HFF-Myc (cell line): ENCODE data around the gene ZNF473.

Source experiments
- DNase-seq: peaks from one replicate; pipeline ENCODE4 v3.0.0-alpha.2; 2011; ENCODE audit warnings: low read depth; ENCODE audit errors: extremely low read depth
- H3K4me3 ChIP-seq: replicated peaks from 2 replicates; pipeline ENCODE4 v1.5.1; 2011; ENCODE audit warnings: low read depth, mild to moderate bottlenecking, control low read depth, low read length
- TF ChIP-seq, protein P1 (sequence below): IDR thresholded peaks from 2 replicates; pipeline ENCODE4 v1.5.1; 2012; ENCODE audit warnings: mild to moderate bottlenecking, low read depth, low read length, control low read depth; ENCODE audit errors: missing control alignments

Gene ZNF473

DNA sequence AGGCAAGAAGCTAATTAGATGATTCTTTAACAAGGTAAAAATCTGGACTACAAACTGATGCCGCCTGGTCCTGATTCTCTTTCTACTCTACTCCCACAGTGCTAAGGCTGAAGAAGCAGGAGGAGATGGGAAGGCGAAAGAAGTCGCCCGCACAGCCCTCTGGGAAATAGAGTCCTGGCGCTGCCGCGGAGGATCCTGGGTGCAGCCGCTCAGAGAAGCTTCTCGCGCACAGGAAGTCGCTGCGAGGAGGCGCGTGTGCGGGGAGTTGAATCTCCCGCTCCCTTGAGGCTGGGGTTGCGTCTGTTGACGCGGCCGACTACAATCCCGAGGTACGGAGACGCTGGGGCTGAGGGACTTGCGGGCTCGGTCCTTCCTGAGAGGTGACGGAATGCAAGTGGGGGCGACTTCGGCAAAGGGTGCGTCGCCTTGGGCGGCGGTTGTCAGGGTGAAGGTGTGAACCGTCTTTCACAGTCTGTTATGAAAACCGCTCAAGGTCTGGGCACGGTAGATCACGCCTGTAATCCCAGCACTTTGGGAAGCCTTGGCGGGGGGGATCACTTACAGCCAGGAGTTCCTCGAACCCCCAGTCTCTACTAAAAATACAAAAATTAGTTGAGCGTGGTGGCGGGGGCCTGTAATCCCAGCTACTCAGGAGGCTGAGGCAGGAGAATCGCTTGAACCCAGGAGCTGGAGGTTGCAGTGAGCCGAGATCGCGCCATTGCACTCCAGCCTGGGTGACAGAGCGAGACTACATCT is at the start of gene ZNF473:
Gene ZNF473 (plus strand): TSS at position 212 of the 756 bp plus-strand sequence. CDS start 5,078 bp downstream, outside the sequence.
- TF ChIP-seq, protein P1, sequence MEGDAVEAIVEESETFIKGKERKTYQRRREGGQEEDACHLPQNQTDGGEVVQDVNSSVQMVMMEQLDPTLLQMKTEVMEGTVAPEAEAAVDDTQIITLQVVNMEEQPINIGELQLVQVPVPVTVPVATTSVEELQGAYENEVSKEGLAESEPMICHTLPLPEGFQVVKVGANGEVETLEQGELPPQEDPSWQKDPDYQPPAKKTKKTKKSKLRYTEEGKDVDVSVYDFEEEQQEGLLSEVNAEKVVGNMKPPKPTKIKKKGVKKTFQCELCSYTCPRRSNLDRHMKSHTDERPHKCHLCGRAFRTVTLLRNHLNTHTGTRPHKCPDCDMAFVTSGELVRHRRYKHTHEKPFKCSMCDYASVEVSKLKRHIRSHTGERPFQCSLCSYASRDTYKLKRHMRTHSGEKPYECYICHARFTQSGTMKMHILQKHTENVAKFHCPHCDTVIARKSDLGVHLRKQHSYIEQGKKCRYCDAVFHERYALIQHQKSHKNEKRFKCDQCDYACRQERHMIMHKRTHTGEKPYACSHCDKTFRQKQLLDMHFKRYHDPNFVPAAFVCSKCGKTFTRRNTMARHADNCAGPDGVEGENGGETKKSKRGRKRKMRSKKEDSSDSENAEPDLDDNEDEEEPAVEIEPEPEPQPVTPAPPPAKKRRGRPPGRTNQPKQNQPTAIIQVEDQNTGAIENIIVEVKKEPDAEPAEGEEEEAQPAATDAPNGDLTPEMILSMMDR = no peak
- no peak for DNase-seq
- H3K4me3 ChIP-seq = peak within 1 kb of the TSS; percentile 93

DNA sequence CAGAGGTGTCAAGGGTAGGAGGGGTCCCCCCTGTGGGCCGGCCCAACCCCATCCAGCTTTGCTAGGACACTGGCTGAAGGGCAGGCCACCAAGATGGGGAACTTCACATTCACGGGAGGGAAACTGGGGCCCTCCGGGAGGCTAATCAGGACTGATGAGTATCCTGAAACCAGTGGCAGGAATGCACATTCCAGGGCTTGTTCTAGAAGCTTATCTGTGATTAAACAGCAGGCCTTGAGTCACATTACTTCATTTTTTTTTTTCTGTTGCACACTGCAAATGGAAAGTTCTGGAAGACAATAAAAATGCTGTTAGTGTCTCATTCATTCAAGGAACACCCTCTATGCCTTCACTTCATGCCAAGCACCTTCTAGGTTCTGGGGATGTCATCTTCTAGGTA is 49.3 kb upstream of the ZNF473 start:
- TF ChIP-seq, protein P1 = no peak
- no peak for DNase-seq

DNA sequence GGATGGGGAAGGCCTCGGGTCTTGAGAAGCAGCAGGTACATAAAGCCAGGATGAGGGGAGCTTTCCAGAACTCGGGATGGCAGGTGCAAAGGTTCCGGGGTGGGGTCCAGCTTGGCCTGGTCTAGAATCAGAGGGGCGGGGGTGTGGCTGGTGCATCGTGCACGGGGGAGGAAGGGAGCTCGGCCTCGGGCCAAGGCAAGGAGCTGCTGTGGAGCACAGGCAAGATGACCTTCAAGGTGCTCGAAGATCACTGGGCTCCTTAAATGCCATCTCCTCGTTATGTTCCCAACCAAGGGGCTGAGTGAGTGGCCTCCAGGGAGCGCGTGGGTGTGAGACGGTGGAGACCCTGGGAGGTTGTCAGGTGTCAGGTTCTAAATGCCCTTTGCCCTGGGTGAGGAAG is 48.7 kb upstream of the ZNF473 start:
- TF ChIP-seq, protein P1 = no peak
- no peak for DNase-seq
- no peak overlapping the region for H3K4me3 ChIP-seq

More for the DNA sequence above, 49.3 kb upstream of the ZNF473 start:
- no peak overlapping the region for H3K4me3 ChIP-seq

DNA sequence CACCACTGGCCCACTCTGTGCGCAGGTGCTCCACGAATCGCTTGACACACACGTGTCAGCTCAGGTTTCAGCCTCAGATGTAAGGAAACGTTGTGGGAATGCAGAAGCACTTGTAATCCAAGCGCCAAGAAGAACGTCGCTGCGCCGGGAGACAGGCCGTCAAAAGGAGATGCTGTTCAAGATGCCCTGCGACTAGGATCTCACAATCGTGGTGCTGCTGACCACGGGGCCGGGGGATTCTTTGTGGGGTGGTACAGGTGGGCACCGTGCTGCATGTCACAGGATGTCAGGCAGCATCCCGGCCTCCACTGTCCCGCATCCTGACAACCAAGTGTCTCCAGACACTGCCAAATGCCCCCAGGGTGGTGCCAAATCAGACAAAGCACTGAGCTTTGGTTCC is 47.9 kb upstream of the ZNF473 start:
- no peak overlapping the region for H3K4me3 ChIP-seq
- no peak for DNase-seq
- TF ChIP-seq, protein P1 = no peak

DNA sequence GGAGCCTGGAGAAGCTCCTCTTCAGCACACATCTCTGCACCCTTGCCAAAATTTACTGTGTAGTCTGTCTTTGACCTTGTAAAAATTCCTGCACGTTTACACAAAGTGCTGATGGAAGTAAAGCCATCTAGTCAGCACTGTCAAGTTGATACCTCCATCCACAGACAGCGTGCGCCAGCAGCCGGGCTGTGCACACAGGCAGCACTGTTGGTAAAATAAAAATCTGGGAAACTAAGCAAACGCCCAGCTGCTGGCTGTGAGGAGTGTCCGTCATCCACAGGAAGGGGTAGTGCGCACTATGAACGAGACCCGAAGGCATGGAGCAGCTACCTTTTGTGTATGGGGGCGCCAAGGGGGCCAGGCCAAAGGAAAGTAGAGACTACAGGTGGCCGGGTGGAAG is 47.5 kb upstream of the ZNF473 start:
- TF ChIP-seq, protein P1 = no peak
- DNase-seq = no peak
- H3K4me3 ChIP-seq = no peak overlapping the region

DNA sequence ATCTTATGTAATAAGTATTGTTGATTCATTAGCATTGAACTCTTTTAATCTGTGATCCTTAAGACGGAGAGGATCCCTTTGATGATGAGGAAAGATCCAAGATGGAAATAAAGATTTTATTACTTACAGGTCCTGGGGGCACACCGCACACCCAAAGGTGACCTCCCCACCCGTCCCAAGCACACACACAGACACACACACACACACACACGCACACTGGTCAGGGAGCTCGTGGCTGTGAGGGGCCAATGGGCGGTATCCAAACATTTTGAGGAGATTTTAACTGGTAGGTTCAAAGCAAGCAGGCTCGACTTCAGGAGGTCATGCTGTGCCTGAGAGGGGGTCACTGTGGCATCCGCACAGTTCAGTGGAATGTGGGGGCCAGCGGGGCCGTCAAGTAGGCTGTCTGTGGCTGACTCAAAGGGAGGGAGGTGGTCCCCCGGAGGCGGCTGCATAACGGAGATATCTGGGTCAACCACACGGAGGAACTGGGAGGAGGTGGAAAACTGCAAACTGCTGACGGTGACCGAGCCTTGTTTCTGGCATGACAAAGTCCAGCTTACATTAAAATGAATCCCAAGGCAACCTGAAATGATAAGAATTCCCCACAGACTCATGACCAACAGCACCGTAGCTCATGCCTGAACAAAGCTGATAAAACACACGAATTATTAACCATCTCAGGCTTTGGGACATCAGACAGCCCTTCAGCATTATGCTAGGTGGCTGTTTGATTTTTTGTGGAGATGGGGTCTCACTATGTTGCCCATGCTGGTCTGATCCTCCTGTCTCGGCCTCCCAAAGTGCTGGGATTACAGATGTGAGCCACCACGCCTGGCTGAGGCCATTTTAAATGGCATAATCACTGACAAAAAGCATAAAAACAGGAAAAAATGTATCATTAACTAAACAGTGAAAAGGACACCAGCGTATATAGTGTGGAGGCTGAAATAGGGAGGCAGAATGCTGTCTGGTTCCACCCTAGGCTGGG is 43.9 kb upstream of the ZNF473 start:
- TF ChIP-seq, protein P1 = no peak
- no peak overlapping the region for H3K4me3 ChIP-seq
- DNase-seq = no peak
